GM18909 (cell line): ENCODE data around the gene SYTL3.
"Not testable (repeated sequence)": the region's sequence is repeated elsewhere in the genome, so short reads cannot be mapped to it uniquely, and the experiment has no call there.

ENCODE experiments used
- ATAC-seq: cut with Tn5 transposase; IDR thresholded peaks from one replicate; pipeline ENCODE4 v1.9.1; 2021; ENCODE audit warnings: mild to moderate bottlenecking; ENCODE audit not compliant: unreplicated experiment, poor library complexity

Gene SYTL3

DNA sequence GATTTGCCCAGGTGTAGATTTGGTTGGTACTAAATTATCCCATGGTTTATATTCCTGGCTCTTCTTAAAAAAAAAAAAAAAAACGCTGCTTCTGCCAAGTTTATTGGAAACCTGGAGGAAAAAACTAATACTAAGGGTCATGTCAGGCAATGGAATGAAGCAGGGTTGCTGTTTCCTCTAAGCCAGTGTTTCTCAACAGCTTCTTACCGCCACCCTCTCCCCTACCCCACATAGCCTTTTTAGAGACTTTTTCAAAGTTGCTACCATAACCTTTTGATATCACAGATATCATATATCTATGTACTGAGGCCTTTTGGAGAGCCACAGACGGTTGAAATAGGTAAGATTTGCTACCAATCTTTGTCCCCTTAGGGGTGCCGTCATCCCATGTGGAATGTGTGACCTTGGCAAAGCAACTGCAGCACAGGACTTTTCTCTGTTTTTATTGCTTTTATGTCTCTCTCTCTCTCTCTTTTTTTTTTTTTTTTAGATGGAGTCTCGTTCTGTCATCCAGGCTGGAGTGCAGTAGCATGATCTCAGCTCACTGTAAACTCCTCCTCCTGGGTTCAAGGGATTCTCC, 35.0 kb downstream of the SYTL3 start:
- ATAC-seq: no peak

- ATAC-seq: no peak
Measured at GRCh38 chr6:158686311-158686710, 36.5 kb downstream of the SYTL3 start.

- ATAC-seq: peak; percentile 62
Measured at GRCh38 chr6:158686791-158687381, 37.0 kb downstream of the SYTL3 start.

DNA sequence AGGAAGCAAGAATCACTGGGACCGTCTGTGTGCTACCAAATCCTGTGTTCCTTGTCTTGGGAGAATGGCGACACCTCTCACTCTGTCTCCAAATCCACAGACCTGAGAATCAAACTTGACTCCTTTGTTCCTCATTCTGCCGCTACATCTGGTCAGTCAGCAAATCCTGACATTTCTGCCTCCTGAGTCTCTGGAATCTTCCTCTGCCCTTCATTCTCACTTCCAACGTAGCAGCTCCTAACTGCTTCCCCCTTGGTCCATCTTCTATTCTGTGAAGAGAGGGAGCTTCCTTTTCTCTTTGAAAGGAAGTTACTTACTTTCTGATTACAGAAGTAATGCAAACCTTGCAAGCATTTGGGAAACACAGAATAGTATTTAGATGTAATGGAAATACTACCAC, 37.7 kb downstream of the SYTL3 start:
- ATAC-seq: no peak

DNA sequence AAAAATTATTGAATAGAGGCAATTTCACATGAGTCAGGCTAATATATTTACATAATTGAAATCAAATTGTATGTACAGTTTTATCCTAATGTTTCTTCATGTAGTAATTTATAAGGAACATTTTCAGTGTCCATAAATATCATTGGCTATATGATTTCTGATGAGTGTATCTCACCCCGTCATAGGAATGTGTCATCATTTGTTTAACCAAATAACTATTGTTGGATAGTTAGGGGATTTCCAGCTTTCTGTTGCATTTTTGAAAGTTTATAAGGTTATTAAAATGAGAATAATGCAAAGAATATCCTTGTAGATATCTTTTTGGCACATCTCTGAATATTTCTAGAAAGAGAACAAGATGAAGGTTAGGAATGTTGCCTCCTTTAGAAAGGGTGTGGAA, 39.0 kb downstream of the SYTL3 start:
- ATAC-seq: no peak

DNA sequence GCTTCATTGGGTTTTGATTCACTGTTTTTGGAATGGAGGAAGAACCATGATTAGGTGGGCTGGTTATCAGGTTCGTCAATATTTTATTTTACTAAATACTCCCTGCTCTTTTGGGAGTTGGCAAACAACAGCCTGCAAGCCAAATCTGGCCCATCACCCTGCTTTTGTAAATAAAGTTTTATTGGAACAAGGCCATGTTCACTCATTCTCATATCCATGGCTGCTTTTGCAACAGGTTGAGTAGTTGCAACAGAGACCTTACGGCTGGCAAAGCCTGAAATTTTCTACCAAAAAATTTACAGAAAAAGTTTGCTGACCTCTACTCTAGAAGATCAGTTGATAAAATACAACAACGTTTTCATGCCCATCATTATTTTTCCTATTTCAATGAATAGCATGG, 45.1 kb downstream of the SYTL3 start:
- ATAC-seq: no peak

GRCh38 chr6:158697811-158698210, 48.0 kb downstream of the SYTL3 start:
- no peak for ATAC-seq

DNA sequence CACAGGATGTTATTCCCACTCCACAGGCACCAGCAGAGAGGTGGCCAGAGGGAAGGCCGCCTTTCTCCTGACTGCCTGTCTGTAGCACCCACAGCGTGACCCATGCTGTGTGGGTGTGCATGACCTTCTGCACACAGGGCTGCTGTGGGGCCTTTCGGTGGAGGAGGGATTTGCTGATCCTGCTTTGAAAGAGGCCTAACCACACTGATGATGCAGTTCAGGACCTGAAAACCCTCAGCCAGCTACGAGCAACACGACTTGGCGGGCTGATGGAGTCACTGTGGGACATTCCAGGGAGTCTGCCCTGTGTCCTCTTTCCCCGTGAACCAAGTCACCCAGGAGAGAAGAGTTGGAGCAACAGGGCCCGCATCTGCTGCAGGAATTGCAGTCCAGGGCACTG, 49.1 kb downstream of the SYTL3 start:
- no peak for ATAC-seq

DNA sequence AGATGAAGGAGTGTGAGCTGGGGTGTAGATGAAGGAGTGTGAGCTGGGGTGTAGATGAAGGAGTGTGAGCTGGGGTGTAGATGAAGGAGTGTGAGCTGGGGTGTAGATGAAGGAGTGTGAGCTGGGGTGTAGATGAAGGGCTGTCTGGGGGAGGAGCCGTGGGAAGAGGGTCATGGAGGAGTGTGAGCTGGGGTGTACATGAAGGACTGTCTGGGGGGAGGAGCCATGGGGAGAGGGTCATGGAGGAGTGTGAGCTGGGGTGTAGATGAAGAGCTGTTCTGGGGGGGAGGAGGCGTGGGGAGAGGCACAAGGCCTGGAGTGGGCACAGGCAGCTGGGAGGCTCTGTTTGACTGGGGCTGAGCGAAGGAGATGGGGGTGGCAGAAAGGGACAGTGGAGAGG, 51.4 kb downstream of the SYTL3 start:
- not testable (repeated sequence) for ATAC-seq

DNA sequence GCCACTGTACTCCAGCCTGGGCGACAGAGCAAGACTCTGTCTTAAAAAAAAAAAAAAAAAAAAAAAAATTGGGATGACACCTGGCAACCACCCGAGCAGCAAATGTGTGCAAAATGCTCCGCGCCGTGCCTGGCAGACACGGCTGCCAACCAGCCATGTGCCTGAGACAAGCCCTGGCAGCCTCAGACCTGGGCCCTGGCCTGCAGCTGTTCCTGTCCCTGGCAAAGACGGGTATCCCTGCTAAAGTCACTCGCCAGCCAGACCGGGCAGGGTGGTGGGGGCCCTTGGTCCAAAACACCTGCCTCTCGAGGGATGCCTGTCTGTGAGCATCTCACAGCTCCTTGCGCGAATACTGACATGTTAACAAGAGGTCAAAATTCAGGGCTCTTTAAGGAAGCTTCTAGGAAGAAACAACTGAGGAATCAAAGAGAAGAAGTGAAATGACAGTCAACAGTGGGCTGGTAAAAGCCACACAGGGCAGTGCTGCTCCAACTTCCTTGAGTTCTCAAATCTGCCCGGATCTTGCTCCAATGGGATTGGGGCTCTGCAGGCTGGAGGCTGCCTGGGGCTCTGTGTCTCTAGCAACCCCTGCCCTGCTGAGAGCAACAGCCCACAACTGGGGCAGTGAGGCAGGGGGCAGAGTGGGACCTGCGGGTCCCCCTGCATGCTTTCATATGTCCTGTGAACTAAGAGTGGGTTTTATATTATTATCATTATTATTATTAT, 53.4 kb downstream of the SYTL3 start:
- ATAC-seq: no peak

DNA sequence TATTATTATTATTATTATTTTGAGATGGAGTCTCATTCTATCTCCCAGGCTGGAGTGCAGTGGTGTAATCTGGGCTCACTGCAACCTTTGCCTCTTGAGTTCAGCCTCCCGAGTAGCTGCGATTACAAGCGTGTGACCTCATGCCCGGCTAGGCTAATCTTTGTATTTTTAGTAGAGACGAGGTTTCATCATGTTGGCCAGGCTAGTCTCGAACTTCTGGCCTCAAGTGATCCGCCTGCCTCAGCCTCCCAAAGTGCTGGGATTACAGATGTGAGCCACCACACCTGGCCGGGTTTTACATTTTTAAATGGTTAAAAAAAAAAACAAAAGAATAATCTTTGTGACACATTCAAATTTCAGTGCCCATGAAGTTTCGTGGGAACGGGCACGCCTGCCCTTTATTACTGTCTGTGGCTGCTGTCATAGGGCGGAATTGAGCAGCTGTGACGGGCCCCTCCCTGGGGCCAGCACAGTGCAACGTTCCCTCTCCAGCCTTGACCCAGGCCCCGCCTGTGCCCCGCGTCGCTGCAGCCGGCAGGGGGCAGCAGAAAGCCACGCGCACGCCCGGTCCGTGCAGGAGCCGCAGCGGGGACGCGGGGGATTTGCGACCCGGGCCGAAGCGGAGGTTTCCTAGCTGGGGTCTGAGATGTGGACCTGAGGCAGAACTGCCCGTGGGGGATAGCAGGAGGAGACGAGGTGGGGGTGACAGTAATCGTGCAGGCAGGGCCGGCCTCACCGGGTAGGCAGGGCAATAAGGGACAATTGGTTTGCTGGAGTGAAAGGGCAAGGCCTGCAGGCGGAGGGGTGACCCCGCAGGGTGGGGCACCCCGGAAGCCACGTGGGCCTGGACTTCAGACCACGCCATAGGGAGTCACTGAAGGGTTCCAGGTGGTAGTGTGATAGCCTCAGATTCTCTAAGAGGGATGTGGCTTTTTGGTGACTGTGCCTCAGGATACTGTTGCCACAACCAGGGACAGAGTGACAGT, 54.3 kb downstream of the SYTL3 start:
- ATAC-seq: peak; percentile 97

- no peak for ATAC-seq
Measured at GRCh38 chr6:158705386-158706126, 55.7 kb downstream of the SYTL3 start.

GRCh38 chr6:158706369-158706982, 56.6 kb downstream of the SYTL3 start:
- ATAC-seq: no peak

DNA sequence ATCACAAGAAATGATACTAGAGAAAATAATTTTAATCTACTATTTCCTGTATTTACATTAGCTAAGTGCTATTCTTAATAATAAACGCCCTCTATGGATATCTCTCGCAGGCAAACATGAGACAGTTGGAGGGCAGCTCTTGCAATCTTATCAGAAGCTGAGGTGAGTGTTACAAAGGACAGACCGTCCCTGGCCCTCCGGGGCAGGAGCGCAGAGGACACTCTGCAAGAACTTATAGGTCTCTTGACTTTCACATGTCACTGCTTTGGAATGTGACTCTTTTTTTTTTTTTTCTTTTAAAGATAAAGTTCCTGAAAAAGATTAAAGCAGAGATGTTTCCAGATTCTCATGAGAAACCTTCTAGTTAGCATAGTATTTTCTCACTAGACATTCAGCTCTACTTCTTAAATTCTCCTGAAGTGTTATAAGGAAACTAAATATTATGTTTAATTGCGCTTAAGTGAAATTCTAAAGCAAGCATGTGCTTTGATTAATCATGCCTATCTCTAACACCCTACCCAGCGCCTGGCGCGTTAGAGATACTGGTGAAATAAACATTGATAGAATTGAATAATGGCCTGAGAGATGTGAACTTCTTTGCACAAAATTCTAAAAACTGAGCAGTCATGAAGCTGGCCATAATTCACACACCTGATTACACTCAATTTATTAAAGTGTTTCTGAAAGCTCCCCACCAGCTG, 57.4 kb downstream of the SYTL3 start:
- no peak for ATAC-seq

GRCh38 chr6:158707821-158708195, 58.0 kb downstream of the SYTL3 start:
- no peak for ATAC-seq

GRCh38 chr6:158708239-158708638, 58.4 kb downstream of the SYTL3 start:
- ATAC-seq: no peak

- ATAC-seq: no peak
Measured at GRCh38 chr6:158709809-158710208, 60.0 kb downstream of the SYTL3 start.

- no peak for ATAC-seq
Measured at GRCh38 chr6:158711264-158711663, 61.4 kb downstream of the SYTL3 start.

- ATAC-seq: no peak
Measured at GRCh38 chr6:158713469-158713868, 63.6 kb downstream of the SYTL3 start.
